ENCODE data around the gene GSTM2.

GSTM2 gene

DNA sequence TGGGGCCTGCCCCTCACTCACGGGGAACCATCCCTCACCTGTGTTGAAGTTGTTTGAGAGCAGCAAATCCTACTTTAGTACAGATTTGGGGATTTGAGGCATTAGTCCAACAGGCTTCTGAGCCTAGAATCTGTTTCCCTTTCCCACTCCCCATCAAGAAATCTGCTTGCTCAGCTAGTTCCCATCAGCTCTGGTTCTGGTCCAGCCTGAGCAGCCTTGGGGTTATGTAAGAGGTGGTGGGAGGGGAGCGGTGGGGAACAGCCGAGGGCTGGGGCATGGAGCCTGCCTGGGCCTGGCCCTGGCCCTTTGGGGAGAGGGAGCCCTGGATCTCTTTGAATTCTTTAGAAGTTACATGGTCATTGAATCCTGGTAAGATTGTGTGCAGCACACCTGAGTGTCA, 48.3 kb downstream of the GSTM2 start:
- DNase-seq (ENCODE audit: low read depth) = no peak

DNA sequence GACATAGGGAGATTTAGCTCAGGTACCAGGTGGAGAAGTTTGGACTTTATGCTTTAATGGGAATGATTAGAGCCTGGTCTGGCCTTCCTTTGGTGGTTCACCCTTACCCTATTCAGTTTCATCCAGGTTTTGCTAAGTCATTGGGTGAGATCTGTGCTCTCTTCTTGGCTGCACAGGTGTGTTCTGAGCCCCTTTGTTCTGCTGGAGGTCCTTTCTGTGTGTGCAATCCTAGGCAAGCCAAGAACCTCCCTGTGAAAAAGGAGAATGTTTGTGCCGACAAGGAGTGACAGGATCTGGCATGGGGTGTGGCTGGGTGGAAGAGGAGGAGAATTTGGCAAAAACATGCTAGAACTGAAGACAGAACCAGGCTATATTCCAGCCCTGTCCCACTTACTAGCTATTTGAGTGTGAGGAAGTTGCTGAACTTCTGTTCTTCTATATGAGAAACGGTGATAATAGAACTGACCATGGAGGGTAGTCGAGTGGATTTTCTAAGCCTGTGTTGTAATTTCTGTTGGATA, 48.8 kb downstream of the GSTM2 start:
- DNase-seq (ENCODE audit: low read depth) = no peak

DNA sequence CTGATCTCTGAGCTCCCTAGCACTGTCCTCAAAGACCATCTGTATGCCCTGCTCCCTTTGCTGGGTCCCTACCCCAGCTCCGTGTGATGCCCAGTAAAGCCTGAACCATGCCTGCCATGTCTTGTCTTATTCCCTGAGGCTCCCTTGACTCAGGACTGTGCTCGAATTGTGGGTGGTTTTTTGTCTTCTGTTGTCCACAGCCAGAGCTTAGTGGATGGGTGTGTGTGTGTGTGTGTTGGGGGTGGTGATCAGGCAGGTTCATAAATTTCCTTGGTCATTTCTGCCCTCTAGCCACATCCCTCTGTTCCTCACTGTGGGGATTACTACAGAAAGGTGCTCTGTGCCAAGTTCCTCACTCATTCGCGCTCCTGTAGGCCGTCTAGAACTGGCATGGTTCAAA, 49.9 kb downstream of the GSTM2 start:
- no peak for DNase-seq (ENCODE audit: low read depth)

DNA sequence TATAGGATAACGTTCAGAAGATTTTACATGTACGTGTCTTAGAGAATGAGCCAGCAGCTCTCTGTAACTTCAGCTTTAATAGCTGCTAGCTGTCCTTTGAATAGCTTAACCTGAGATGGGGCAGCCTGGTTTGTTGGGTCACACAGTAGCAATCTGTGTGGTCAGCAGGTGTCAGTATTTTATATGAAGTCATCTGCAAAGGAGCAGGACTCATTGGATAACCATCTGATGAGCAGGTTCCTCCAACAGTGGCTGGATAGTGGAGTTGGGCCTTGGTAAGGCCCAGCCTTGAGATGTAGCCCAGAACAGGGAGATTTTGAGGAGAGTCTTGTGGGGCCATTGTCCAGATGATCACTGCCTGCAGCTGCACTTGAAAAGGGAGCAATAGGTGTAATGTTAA, 50.6 kb downstream of the GSTM2 start:
- DNase-seq (ENCODE audit: low read depth) = no peak

DNA sequence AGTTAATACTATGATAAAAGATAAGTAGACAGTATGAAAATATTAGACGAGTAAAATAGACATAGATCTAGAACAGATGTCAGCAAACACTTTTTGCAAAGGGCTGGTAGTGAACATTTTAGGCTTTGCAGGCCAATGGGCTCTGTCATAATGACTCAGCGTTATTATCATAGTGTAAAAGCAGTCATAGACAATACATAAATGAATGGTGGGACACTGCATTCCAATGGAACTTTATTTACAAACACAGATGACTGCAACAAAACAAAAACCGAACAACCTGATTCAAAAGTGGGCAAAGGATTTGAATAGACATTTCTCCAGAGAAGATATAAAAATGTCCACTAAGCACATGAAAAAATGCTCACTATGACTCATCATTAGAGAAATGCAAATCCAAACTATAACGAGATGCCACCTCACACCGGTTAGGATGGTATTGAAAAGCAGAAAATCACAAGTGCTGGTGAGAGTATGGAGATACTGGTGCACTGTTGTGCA, 51.5 kb downstream of the GSTM2 start:
- DNase-seq (ENCODE audit: low read depth) = no peak

DNA sequence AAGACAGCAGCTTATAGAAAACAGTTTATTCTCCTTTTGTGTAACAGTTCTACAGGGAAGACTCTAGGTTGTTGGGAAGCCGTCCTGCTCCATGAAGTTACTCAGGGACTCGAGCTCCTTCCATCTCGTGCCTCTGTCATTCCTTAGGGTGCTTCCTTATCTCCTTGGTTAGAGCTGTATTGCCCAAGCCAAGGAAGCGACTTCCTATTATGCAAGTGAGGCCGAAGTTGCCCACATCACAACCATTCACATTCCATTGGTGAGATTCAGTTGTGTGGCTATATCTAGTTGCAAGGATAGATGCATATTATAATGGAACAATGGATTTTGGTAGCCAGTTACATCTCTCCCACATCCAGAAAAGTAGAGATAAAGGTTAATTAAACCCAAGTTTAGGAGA, 53.2 kb downstream of the GSTM2 start:
- DNase-seq (ENCODE audit: low read depth) = no peak

DNA sequence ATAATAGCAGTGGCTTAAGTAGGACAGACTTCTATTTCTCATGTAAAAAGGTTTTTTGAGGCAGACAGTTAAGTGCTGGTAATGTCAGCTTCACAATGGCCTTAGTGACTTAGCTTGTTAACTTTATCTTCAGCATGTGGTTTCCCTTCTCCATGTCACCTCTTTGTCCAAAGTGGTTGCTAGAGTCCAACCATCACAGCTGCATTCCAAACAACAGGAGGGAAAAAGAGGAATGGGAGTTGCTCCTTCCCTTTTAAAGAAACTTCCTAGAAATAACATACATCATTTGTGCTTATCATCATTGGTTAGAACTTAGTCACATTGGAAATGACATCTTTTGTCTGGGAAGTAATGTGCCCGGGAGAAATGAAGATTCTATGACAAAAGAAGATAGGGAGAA, 54.1 kb downstream of the GSTM2 start:
- DNase-seq (ENCODE audit: low read depth) = no peak

DNA sequence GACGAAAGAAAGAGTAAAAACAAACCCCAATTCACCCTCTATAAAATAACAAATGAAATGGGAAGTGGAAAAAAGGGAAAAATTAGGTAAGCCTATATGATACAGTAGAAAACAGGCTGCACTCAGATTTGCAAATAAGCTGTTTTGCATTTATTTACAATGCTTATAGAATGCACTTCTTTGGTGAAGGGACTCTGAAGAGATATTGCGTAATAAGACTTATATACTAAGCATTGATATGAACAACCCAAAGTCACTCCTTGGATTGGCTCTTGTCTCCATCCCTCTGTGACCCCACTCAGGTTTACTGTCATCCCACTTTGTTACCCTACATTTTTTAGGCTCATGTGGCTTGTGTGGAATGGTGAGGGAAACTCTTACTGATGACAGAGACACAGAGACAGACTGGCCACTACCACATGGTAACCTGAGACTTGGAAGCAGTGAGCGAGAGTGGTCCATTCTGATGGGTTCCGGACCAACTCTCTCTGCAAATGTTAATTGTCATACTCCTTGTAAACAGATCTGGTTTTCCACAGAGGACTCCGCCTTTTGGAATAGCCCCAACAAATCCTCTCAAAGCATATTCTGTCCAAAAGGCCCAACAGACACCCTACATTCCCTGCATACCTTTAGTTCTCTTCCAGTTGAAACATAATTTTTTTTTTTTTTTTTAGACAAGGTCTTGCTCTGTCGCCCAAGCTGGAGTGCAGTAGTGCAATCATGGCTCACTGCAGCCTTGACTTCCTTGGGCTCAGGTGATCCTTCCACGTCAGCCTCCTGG, 55.2 kb downstream of the GSTM2 start:
- DNase-seq (ENCODE audit: low read depth) = no peak
